ENCODE results near the gene DKKL1. TPM values are rescaled to one million over a fixed set of nuclear protein-coding genes. Genes with fewer than 3 reads are reported as not detected.
A peak's percentile ranks its signal among the peaks of the same experiment; 100 is the strongest.

Gene DKKL1
- total RNA-seq, 1 donor from 2014 or later, result 8.7 TPM

DNA sequence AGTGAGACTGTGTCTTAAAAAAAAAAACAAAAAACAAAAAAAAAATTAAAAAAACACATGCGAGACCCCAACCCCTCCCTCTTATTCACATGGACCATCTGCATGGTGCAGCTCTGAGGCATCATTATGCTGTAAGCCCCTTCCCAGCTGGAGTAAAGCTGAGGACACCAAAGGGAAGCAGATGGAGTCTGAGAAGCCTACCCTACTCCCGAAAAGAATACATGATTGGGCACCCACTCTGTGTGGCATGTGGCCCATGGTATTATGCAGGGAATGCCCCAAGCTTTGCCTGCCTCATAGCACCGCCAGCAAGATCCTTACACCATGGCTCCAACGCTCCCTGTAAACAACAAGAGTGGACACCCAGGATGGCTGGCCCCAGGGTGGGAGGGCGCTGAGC lies 54.8 kb downstream of the DKKL1 start:
- Mint-ChIP-seq H3K36me3 (no peaks in the 10 kb centered on the region), H3K27ac (no peak overlapping the region), H3K9me3 (no peaks in the 10 kb centered on the region), H3K4me3 (no peak overlapping the region), H3K4me1 (peaks cover 38% of the 10 kb centered on the region), H3K27me3 (ENCODE audit: low read depth) (peaks cover 70% of the 10 kb centered on the region)
- DNase-seq (ENCODE audit: low spot score in 2 of 2, unreplicated experiment in 2 of 2), result no peak
- no peak for TF ChIP-seq CTCF (IDR thresholded peaks at IDR 0.05; ENCODE audit: unreplicated experiment)

DNA sequence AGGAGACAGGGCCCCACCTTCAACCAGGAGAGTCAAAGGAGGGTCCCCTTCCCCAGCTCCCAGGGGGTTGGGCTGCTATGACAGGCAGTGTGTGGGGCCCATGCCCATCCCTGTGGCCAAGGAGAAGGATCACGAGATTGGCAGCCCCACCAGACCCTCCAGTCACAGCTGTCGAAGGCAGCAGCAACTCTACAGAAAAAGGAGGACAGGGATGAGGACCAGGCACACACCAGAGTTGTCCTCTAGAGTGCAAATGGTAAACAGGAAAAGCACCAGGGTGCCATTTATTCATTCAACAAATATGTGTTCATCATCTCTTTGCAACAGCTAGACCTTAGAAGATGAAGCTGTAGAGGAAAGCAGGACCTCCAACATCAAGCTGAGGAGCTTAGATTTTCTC lies 55.5 kb downstream of the DKKL1 start:
- H3K27ac Mint-ChIP-seq, result no peak overlapping the region
- H3K4me3 Mint-ChIP-seq, result no peak overlapping the region
- no peaks in the 10 kb centered on the region for H3K9me3 Mint-ChIP-seq
- TF ChIP-seq CTCF (IDR thresholded peaks at IDR 0.05; ENCODE audit: unreplicated experiment), result no peak
- no peak for DNase-seq (ENCODE audit: low spot score in 2 of 2, unreplicated experiment in 2 of 2)
- H3K4me1 Mint-ChIP-seq, result peaks cover 36% of the 10 kb centered on the region
- H3K36me3 Mint-ChIP-seq, result no peaks in the 10 kb centered on the region
- peaks cover 77% of the 10 kb centered on the region for H3K27me3 Mint-ChIP-seq (ENCODE audit: low read depth)

- Mint-ChIP-seq H3K4me1 (peaks cover 30% of the 10 kb centered on the region), H3K27ac (no peak overlapping the region), H3K27me3 (ENCODE audit: low read depth) (peaks cover 87% of the 10 kb centered on the region), H3K36me3 (no peaks in the 10 kb centered on the region), H3K9me3 (no peaks in the 10 kb centered on the region), H3K4me3 (no peak overlapping the region)
- TF ChIP-seq CTCF (IDR thresholded peaks at IDR 0.05; ENCODE audit: unreplicated experiment), result no peak
- DNase-seq (ENCODE audit: low spot score in 2 of 2, unreplicated experiment in 2 of 2), result no peak
These were observed 56.5 kb downstream of the DKKL1 start for GRCh38 chr19:49420227-49420626.

- no peak overlapping the region for H3K27ac Mint-ChIP-seq
- H3K4me1 Mint-ChIP-seq, result peaks cover 27% of the 10 kb centered on the region
- TF ChIP-seq CTCF (IDR thresholded peaks at IDR 0.05; ENCODE audit: unreplicated experiment), result no peak
- peak overlapping the region; percentile 8 for H3K4me3 Mint-ChIP-seq
- DNase-seq (ENCODE audit: low spot score in 2 of 2, unreplicated experiment in 2 of 2), result peak; percentile 48 to 74
- no peaks in the 10 kb centered on the region for H3K36me3 Mint-ChIP-seq
- H3K9me3 Mint-ChIP-seq, result no peaks in the 10 kb centered on the region
- H3K27me3 Mint-ChIP-seq (ENCODE audit: low read depth), result peaks cover 94% of the 10 kb centered on the region
These were observed 57.6 kb downstream of the DKKL1 start for GRCh38 chr19:49421039-49421877.

- peaks cover 96% of the 10 kb centered on the region for H3K27me3 Mint-ChIP-seq (ENCODE audit: low read depth)
- DNase-seq (ENCODE audit: low spot score in 2 of 2, unreplicated experiment in 2 of 2), result no peak
- no peak overlapping the region for H3K27ac Mint-ChIP-seq
- H3K36me3 Mint-ChIP-seq, result no peaks in the 10 kb centered on the region
- no peaks in the 10 kb centered on the region for H3K9me3 Mint-ChIP-seq
- peaks cover 30% of the 10 kb centered on the region for H3K4me1 Mint-ChIP-seq
- no peak overlapping the region for H3K4me3 Mint-ChIP-seq
- no peak for TF ChIP-seq CTCF (IDR thresholded peaks at IDR 0.05; ENCODE audit: unreplicated experiment)
These were observed 58.2 kb downstream of the DKKL1 start for GRCh38 chr19:49421878-49422202.

Measured in mesothelial cell of epicardium (in vitro differentiated cells).